ENCODE data around the gene ADPRM.
"Not testable (repeated sequence)": the region's sequence is repeated elsewhere in the genome, so short reads cannot be mapped to it uniquely, and the experiment has no call there.

The ADPRM gene

GRCh38 chr17:10724546-10725195 lies 27.3 kb downstream of the ADPRM start:
- FAIRE-seq = no peak

GRCh38 chr17:10725262-10725661 lies 27.9 kb downstream of the ADPRM start:
- no peak for TF ChIP-seq CTCF (IDR thresholded peaks at IDR 0.05; ENCODE audit: insufficient read depth, missing control alignments)
- FAIRE-seq (no peak), DNase-seq (ENCODE audit: insufficient read length, low spot score) (no peak)

More at GRCh38 chr17:10724546-10725195, 27.3 kb downstream of the ADPRM start:
- TF ChIP-seq CTCF (IDR thresholded peaks at IDR 0.05; ENCODE audit: insufficient read depth, missing control alignments) = no peak
- DNase-seq (ENCODE audit: insufficient read length, low spot score) = no peak

GRCh38 chr17:10726196-10726595 lies 28.8 kb downstream of the ADPRM start:
- TF ChIP-seq CTCF (IDR thresholded peaks at IDR 0.05; ENCODE audit: insufficient read depth, missing control alignments) = no peak
- no peak for DNase-seq (ENCODE audit: insufficient read length, low spot score)
- no peak for FAIRE-seq

- FAIRE-seq = no peak
- no peak for DNase-seq (ENCODE audit: insufficient read length, low spot score)
- TF ChIP-seq CTCF (IDR thresholded peaks at IDR 0.05; ENCODE audit: insufficient read depth, missing control alignments) = no peak
Observed at GRCh38 chr17:10727192-10727591, 29.8 kb downstream of the ADPRM start.

- FAIRE-seq (no peak), DNase-seq (ENCODE audit: insufficient read length, low spot score) (no peak)
- TF ChIP-seq CTCF (IDR thresholded peaks at IDR 0.05; ENCODE audit: insufficient read depth, missing control alignments) = no peak
Observed at GRCh38 chr17:10728331-10728892, 31.0 kb downstream of the ADPRM start.

GRCh38 chr17:10729334-10730193 lies 32.2 kb downstream of the ADPRM start, which contains the start of gene TMEM220:
Gene TMEM220 (minus strand): TSS chr17:10730023. CDS start chr17:10729851, 172 bp downstream.
- FAIRE-seq (no peak), DNase-seq (ENCODE audit: insufficient read length, low spot score) (no peak)
- TF ChIP-seq CTCF (IDR thresholded peaks at IDR 0.05; ENCODE audit: insufficient read depth, missing control alignments) = no peak

- FAIRE-seq = not testable (repeated sequence)
Observed at GRCh38 chr17:10730247-10730646, 32.9 kb downstream of the ADPRM start.

More at GRCh38 chr17:10730247-10730646, 32.9 kb downstream of the ADPRM start:
- DNase-seq (ENCODE audit: insufficient read length, low spot score) = not testable (repeated sequence)

Measured in D721Med (cell line).